Thoracic aorta (tissue), 2 donors: Measurements from ENCODE around the gene CD40. TPM values are rescaled to one million over a fixed set of nuclear protein-coding genes. Genes with fewer than 3 reads are reported as not detected.

Source experiments
- ATAC-seq: fragments of 150-250 bp; one replicate; pipeline ENCODE4 v1.8.0; 2017; ENCODE audit warnings: low read depth; ENCODE audit not compliant: insufficient number of reproducible peaks, low FRiP score
- DNase-seq: peaks from one replicate; pipeline ENCODE4 v3.0.0-alpha.2; 2020; ENCODE audit warnings: low spot score
- H3K27ac ChIP-seq, 2 donors: fragments of 200-600 bp; sonication (generic); 1 replicate in 1 of 2; 2 replicates in 1 of 2; pipeline ENCODE4 v1.5.1; 2016; ENCODE audit warnings: mild to moderate bottlenecking in 2 of 2, moderate library complexity in 2 of 2
- H3K27me3 ChIP-seq: fragments of 200-600 bp; sonication (generic); replicated peaks from 2 replicates; pipeline ENCODE4 v1.6.0; 2016; ENCODE audit warnings: mild to moderate bottlenecking; ENCODE audit not compliant: insufficient read depth
- H3K36me3 ChIP-seq: fragments of 200-600 bp; sonication (generic); one replicate; pipeline ENCODE4 v1.5.1; 2016
- H3K4me1 ChIP-seq, 2 donors: fragments of 200-600 bp; sonication (generic); 1 replicate in 1 of 2; 2 replicates in 1 of 2; pipeline versions ENCODE4 v1.5.1 to v1.6.0; 2016; ENCODE audit warnings: low read depth in 2 of 2, mild to moderate bottlenecking in 1 of 2; ENCODE audit not compliant: control insufficient read depth in 1 of 2
- H3K4me3 ChIP-seq: fragments of 200-600 bp; sonication (generic); 2 replicates; pipeline ENCODE4 v1.5.1; 2016; ENCODE audit warnings: mild to moderate bottlenecking
- H3K9me3 ChIP-seq: fragments of 200-600 bp; sonication (generic); 2 replicates; pipeline ENCODE4 v1.5.1; 2016
- CTCF ChIP-seq: fragments of 200-600 bp; sonication (generic); IDR thresholded peaks from one replicate; pipeline ENCODE4 v1.5.1; 2019; ENCODE audit warnings: antibody characterized with exemption
- total RNA-seq, 2 donors: library from RNA; depleted of rRNA; stranded (reverse); fragments of >200 nt; gene quantifications; one replicate each; pipeline versions ENCODE4 v1.1.0 to v1.2.3, GENCODE V29; 2016

Gene CD40
- total RNA-seq, 2 donors from 2014 or later: 15.9 to 33.3 TPM

- ATAC-seq: no peak
- Histone ChIP-seq H3K36me3 (no peaks in the 10 kb centered on the region), H3K4me1 (no peaks in the 10 kb centered on the region), H3K4me3 (no peak overlapping the region), H3K27ac (no peak overlapping the region), H3K9me3 (no peaks in the 10 kb centered on the region), H3K27me3 (peaks cover 13% of the 10 kb centered on the region)
- no peak for TF ChIP-seq CTCF
- no peak for DNase-seq
Measured at GRCh38 chr20:46178891-46179290, 60.8 kb downstream of the CD40 start.

Other genes with a start within 250 kb of the CD40 start
- gene ZSWIM1, start 237.1 kb upstream of the CD40 start, total RNA-seq: 1 to 10 TPM; 6.4 to 7.4 TPM
- 10 to 100 TPM; 16.6 to 16.7 TPM for gene SPATA25, start 230.7 kb upstream of the CD40 start, total RNA-seq
- gene NEURL2, start 227.1 kb upstream of the CD40 start, total RNA-seq: 10 to 100 TPM; 19.7 to 78.7 TPM
- gene CTSA, start 227.0 kb upstream of the CD40 start, total RNA-seq: 100 to 1,000 TPM in 1 of 2 donors, 10 to 100 TPM in 1; 73.7 to 109 TPM
- 100 to 1,000 TPM; 182 to 637 TPM for gene PLTP, start 206.2 kb upstream of the CD40 start, total RNA-seq
- gene PCIF1, start 183.6 kb upstream of the CD40 start, total RNA-seq: 10 to 100 TPM; 22.6 to 34.7 TPM
- gene ZNF335, start 146.1 kb upstream of the CD40 start, total RNA-seq: 10 to 100 TPM; 28.8 to 30.1 TPM
- 1 to 10 TPM in 1 of 2 donors, not detected in 1; 3.7 TPM for gene MMP9, start 109.4 kb upstream of the CD40 start, total RNA-seq
- gene SLC12A5, start 89.1 kb upstream of the CD40 start, total RNA-seq: not detected
- gene NCOA5, start 28.4 kb upstream of the CD40 start, total RNA-seq: 10 to 100 TPM; 23.7 to 28.6 TPM
- not detected for gene CDH22, start 190.2 kb downstream of the CD40 start, total RNA-seq